Right atrium auricular region (tissue), 2 donors: Measurements from ENCODE around the gene HSP90B1. TPM values are rescaled to one million over a fixed set of nuclear protein-coding genes. Genes with fewer than 3 reads are reported as not detected.

Experiments used
- DNase-seq: peaks from one replicate; pipeline ENCODE4 v3.0.0-alpha.2; 2019; ENCODE audit warnings: low spot score
- H3K27ac ChIP-seq, 2 donors: fragments of 200-600 bp; sonication (generic); 1 replicate in 1 of 2; 2 replicates in 1 of 2; pipeline ENCODE4 v1.5.1; 2016 to 2019
- H3K27me3 ChIP-seq, 2 donors: fragments of 200-600 bp; sonication (generic); one replicate each; pipeline versions ENCODE4 v1.5.1 to v1.6.0; 2017 to 2019
- H3K36me3 ChIP-seq: fragments of 200-600 bp; sonication (generic); one replicate; pipeline ENCODE4 v1.5.1; 2016
- H3K4me1 ChIP-seq, 2 donors: fragments of 200-600 bp; sonication (generic); one replicate each; pipeline versions ENCODE4 v1.5.1 to v1.6.0; 2017 to 2019
- H3K4me3 ChIP-seq, 2 donors: fragments of 200-600 bp; sonication (generic); 1 replicate in 1 of 2; 2 replicates in 1 of 2; pipeline ENCODE4 v1.5.1; 2017 to 2019; ENCODE audit warnings: mild to moderate bottlenecking in 1 of 2, moderate library complexity in 1 of 2
- H3K9me3 ChIP-seq, 2 donors: fragments of 200-600 bp; sonication (generic); one replicate each; pipeline ENCODE4 v1.5.1; 2019
- total RNA-seq, 2 donors: library from RNA; depleted of rRNA; stranded (reverse); fragments of >200 nt; gene quantifications; one replicate each; pipeline ENCODE4 v1.1.0, GENCODE V29; 2016
- TF ChIP-seq, protein P1 (sequence below), 2 donors: fragments of 200-600 bp; sonication (generic); IDR thresholded peaks; one replicate each; pipeline ENCODE4 v1.5.1; 2019; ENCODE audit warnings: antibody characterized with exemption in 2 of 2

Gene HSP90B1
- total RNA-seq, 2 donors from 2014 or later = 245 to 272 TPM

DNA sequence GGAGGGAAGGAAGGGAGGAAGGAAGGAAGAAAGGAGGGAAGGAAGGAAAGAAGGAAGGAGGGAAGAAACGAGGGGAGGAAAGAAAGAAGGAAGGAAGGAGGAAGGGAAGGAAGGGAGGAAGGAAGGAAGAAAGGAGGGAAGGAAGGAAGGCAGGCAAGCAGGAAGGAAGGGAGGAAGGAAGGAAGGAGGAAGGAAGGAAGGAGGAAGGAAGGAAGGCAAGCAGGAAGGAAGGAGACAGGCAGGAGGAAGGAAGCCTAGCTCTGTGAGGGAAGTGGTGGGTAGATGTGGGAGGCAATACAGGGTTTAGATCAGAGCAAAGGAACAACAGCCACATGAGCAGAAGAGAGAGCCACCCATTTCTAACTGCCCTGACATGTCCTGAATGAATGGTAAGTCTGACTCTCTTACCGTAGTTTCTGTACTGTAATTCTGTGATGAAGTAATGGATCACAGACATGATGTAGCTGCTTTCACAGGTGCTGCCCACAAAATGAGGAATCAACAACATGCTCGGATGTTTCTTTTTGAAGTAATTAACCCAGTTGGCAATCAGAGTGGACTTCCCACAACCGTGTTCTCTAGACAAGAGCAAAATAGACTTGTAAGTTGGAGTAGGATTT, 24.4 kb upstream of the HSP90B1 start:
- no peak for DNase-seq
- Histone ChIP-seq H3K4me3 (no peak overlapping the region), H3K4me1 (no peaks in the 10 kb centered on the region), H3K27ac (no peak overlapping the region), H3K36me3 (no peaks in the 10 kb centered on the region), H3K9me3 (no peaks in the 10 kb centered on the region), H3K27me3 (no peaks in the 10 kb centered on the region)
- TF ChIP-seq, protein P1, sequence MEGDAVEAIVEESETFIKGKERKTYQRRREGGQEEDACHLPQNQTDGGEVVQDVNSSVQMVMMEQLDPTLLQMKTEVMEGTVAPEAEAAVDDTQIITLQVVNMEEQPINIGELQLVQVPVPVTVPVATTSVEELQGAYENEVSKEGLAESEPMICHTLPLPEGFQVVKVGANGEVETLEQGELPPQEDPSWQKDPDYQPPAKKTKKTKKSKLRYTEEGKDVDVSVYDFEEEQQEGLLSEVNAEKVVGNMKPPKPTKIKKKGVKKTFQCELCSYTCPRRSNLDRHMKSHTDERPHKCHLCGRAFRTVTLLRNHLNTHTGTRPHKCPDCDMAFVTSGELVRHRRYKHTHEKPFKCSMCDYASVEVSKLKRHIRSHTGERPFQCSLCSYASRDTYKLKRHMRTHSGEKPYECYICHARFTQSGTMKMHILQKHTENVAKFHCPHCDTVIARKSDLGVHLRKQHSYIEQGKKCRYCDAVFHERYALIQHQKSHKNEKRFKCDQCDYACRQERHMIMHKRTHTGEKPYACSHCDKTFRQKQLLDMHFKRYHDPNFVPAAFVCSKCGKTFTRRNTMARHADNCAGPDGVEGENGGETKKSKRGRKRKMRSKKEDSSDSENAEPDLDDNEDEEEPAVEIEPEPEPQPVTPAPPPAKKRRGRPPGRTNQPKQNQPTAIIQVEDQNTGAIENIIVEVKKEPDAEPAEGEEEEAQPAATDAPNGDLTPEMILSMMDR (IDR thresholded peaks at IDR 0.05) = no peak

DNA sequence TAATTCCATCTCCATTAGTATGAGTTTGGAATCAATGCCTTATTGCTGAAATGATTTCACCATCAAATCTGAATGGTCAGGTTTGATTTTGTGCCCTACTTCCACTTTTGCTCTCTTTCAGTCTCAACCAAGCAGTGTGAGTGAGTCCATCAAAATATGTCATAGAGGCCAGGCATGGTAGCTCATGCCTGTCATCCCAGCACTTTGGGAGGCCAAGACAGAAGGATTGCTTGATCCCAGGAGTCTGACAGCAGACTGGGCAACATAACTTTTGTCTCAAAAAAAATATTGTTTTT, 22.0 kb upstream of the HSP90B1 start:
- TF ChIP-seq, protein P1 (IDR thresholded peaks at IDR 0.05) = no peak
- Histone ChIP-seq H3K36me3 (no peaks in the 10 kb centered on the region), H3K27ac (no peak overlapping the region), H3K4me1 (no peaks in the 10 kb centered on the region), H3K9me3 (no peaks in the 10 kb centered on the region), H3K4me3 (no peak overlapping the region), H3K27me3 (no peaks in the 10 kb centered on the region)
- no peak for DNase-seq

DNA sequence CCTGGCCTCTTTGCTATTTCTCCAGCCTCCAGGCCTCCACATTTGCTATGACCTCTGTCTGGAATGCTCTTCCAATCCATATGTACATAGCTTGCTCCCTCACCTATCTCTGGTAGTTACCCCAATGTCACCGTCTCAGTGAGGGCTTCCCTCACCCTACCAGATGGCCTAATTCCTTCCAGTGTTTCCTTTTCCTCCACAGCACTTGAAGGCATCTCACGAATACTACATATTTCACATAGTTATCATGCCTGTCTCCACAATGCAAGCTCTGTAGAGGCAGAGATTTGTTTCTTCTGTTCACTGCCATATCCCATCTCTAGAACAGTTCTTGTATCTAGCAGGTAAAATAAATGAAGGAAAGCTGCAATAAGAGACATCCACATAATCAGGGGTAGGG, 21.3 kb upstream of the HSP90B1 start:
- H3K9me3 ChIP-seq = no peaks in the 10 kb centered on the region
- no peaks in the 10 kb centered on the region for H3K36me3 ChIP-seq
- H3K4me1 ChIP-seq = no peaks in the 10 kb centered on the region
- no peak overlapping the region for H3K27ac ChIP-seq
- H3K4me3 ChIP-seq = no peak overlapping the region
- no peaks in the 10 kb centered on the region for H3K27me3 ChIP-seq
- TF ChIP-seq, protein P1 (IDR thresholded peaks at IDR 0.05) = no peak
- no peak for DNase-seq

DNA sequence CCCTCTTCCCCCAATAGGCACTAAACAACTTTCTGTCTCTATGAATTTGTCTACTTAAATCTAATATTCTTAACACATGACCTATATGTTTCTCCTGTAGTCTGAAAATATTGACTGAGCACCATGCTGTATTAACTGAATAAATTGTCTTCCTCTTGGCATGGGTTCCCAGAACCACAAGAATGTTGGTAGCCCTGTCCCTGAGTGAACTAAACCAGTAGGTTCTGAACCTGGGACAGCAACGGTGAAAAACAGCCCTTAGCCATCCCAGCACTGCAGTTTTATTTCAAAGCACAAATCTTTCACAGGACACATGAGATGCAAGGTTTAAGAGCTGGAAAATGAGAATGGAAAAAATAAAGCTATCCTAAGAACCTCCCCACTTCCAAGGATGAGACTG, 20.4 kb upstream of the HSP90B1 start:
- Histone ChIP-seq H3K4me3 (no peak overlapping the region), H3K27ac (no peak overlapping the region), H3K4me1 (no peaks in the 10 kb centered on the region), H3K9me3 (no peaks in the 10 kb centered on the region), H3K27me3 (no peaks in the 10 kb centered on the region), H3K36me3 (no peaks in the 10 kb centered on the region)
- no peak for DNase-seq
- TF ChIP-seq, protein P1 (IDR thresholded peaks at IDR 0.05) = no peak

DNA sequence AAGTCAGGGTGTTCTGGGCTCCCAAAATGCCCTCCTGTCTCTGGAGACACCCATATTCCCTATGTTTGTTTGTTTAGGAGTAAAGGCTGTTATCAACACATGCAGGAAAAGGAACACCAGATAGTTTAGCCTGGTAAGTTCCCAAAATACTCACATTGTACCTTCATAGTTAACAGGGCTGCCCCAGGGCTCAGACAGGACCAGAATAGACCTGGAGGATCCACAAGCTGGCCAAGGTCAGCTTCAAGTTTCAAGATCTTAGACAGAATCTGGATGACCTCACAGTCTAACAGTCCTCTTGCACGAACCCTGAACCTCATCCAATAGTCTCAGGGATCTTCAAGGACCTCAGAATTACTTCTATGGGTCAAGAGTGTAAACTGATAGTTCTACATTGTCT, 18.1 kb upstream of the HSP90B1 start:
- no peak for DNase-seq
- H3K4me1 ChIP-seq = no peaks in the 10 kb centered on the region
- no peak overlapping the region for H3K27ac ChIP-seq
- no peaks in the 10 kb centered on the region for H3K36me3 ChIP-seq
- TF ChIP-seq, protein P1 (IDR thresholded peaks at IDR 0.05) = no peak
- no peaks in the 10 kb centered on the region for H3K27me3 ChIP-seq
- no peaks in the 10 kb centered on the region for H3K9me3 ChIP-seq
- no peak overlapping the region for H3K4me3 ChIP-seq

DNA sequence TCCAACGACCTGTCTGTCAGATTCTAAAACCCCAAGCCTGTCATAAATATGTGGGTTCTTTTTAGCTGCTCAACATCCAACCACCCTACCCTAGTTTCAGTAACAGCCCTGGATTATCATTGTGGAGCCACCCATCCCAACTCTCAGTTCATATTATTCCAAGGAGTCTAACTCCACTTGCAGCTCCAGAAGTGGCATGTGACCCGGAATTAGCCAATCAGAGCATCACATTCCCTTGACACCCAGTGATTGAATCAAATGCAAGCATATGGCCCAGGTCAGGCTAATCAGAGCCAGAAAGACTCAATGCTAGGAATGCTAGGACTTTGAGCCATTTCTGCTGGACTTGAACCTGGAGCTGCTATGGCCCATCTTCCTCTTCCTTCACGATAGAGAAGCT, 17.1 kb upstream of the HSP90B1 start:
- Histone ChIP-seq H3K27me3 (no peaks in the 10 kb centered on the region), H3K4me1 (no peaks in the 10 kb centered on the region)
- no peak for DNase-seq

More for the DNA sequence above, 17.1 kb upstream of the HSP90B1 start:
- Histone ChIP-seq H3K27ac (no peak overlapping the region), H3K9me3 (peaks cover 0 to 9% of the 10 kb centered on the region in 2 donors), H3K36me3 (no peaks in the 10 kb centered on the region), H3K4me3 (no peak overlapping the region)
- TF ChIP-seq, protein P1 (IDR thresholded peaks at IDR 0.05) = no peak
